ENCODE data around the gene CXCL11. TPM values are rescaled to one million over a fixed set of nuclear protein-coding genes. Genes with fewer than 3 reads are reported as not detected.

CXCL11 gene
- total RNA-seq, result not detected
- long read RNA-seq, result 0 reads

DNA sequence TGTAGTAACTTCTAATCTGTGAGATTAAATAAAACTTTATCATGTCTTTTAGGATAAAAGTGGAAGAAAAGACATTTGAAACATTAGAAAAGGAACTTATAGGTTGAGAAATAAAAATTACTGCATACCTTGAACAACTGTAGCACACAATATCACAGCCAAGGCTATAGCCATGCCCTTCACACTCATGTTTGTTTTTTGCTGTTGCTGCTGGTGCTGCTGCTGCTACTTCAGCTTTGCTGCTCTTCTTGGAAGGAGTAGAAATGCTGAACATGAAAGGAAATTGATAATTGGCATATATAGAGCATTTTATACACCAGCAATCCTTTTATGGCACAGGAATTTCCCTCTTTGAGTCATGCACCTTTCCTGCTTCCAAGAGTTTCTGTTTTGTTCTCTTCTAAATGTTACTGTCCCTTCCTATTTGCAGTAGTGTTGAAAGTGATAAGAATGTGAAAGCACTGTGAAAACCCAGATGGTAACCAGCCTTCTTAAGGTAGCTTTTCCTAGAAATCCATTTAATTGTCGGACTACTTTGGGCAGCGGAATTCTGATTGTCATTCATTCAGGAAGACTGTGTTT, at the start of gene CXCL11:
CXCL11 (minus strand) TSS at position 272 of the 582 bp plus-strand sequence; CDS start at position 189, 83 bp downstream.
- ATAC-seq (ENCODE audit: poor library complexity) (no peak), DNase-seq (no peak)
- intact Hi-C loops (cut with DNase I), result no loop called here

GRCh38 chr4:76084542-76084941, 48.7 kb upstream of the CXCL11 start:
- ATAC-seq (ENCODE audit: poor library complexity), result peak; percentile 72
- intact Hi-C loops (cut with DNase I), result no loop called here
- DNase-seq, result no peak

GRCh38 chr4:76083386-76083988, 47.6 kb upstream of the CXCL11 start:
- ATAC-seq (ENCODE audit: poor library complexity), result no peak
- DNase-seq, result no peak
- intact Hi-C loops (cut with DNase I), result no loop called here

GRCh38 chr4:76078033-76078613, 42.3 kb upstream of the CXCL11 start:
- intact Hi-C loops (cut with DNase I), result no loop called here
- DNase-seq, result no peak
- ATAC-seq (ENCODE audit: poor library complexity), result peak; percentile 46

- intact Hi-C loops (cut with DNase I), result no loop called here
- no peak for ATAC-seq (ENCODE audit: poor library complexity)
Measured at GRCh38 chr4:76074993-76075600, 39.2 kb upstream of the CXCL11 start.

GRCh38 chr4:76074468-76074867, 38.6 kb upstream of the CXCL11 start, which contains the start of gene ART3:
ART3 (plus strand) TSS chr4:76074709; CDS start chr4:76075890, 1,181 bp downstream.
- DNase-seq, result no peak
- intact Hi-C loops (cut with DNase I), result no loop called here
- ATAC-seq (ENCODE audit: poor library complexity), result peak; percentile 91

More at GRCh38 chr4:76074993-76075600, 39.2 kb upstream of the CXCL11 start:
- DNase-seq, result no peak

DNA sequence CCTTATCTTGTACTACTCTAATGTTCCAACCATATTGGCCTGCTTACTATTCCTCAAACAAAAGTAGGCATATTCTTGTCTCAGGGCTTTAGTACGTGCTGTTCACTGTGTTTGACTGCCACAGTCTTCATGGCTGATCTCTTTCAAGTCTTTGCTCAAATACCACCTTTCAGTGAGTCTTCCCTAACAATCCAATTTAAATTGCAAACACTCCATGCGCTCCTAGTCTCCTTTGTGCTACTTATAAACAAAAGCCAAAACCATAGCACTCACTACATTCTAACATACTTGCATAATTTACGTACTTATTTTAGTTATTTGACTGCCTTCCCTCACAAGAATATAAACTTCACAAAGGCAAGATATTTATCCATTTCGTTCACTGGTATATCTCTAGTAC, 36.9 kb upstream of the CXCL11 start:
- no peak for DNase-seq
- no peak for ATAC-seq (ENCODE audit: poor library complexity)
- intact Hi-C loops (cut with DNase I), result no loop called here

- DNase-seq, result peak; percentile 67
- intact Hi-C loops (cut with DNase I), result loop anchor here (2.0 to 10.0 kb wide), 2 partner anchors 73 to 153 kb away; no protein-coding TSS in a partner anchor
- peak; percentile 82 for ATAC-seq (ENCODE audit: poor library complexity)
Measured at GRCh38 chr4:76067652-76068286, 31.9 kb upstream of the CXCL11 start.

DNA sequence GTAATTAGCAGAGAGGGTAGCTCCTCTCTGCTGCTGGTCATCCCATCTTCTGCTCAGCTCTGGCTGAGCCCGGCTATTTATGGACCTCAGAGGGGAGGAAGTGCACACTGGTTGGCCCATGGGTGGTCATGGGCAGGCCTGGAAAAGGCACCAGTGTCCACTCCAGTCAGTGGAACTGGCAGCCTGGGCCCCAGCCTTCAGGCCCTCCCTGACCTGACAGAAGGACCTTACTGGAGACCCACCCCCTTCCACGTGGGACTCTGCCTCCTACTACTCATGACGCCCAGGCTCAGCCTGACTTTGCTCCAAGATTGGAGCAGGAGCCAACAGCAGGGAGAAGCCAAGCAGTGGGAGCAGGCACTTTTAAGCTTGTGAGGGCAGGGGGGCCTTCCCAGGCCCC, 30.7 kb upstream of the CXCL11 start:
- no peak for ATAC-seq (ENCODE audit: poor library complexity)
- no peak for DNase-seq

GRCh38 chr4:76061982-76062381, 26.1 kb upstream of the CXCL11 start:
- no peak for ATAC-seq (ENCODE audit: poor library complexity)
- no peak for DNase-seq
- intact Hi-C loops (cut with DNase I), result loop anchor here (10.0 kb wide), 1 partner anchor 147 kb away; no protein-coding TSS in a partner anchor

More for the DNA sequence above, 30.7 kb upstream of the CXCL11 start:
- intact Hi-C loops (cut with DNase I), result loop anchor here (2.0 to 10.0 kb wide), 2 partner anchors 72 to 152 kb away; no protein-coding TSS in a partner anchor

DNA sequence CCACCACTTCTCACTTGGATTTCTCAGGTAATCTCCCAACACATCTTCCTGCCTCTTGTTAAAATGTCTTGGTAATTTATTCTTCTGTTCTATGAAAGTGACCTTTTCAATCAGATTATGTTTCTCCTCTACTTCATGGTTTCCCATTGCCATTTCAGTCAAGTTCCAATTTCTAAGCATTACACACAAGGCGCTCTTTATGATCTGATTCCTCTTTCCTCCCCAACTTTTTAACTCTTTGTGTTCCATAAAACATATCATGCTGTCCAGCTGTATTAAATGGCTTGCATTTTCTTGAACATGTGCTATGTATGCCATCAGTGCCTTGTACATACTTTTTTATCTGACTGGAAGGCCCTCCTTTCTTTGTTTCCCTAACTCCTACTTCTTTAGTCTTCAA, 25.6 kb upstream of the CXCL11 start:
- intact Hi-C loops (cut with DNase I), result loop anchor here (10.0 kb wide), 1 partner anchor 147 kb away; no protein-coding TSS in a partner anchor
- ATAC-seq (ENCODE audit: poor library complexity) (no peak), DNase-seq (no peak)

GRCh38 chr4:76060506-76060905, 24.6 kb upstream of the CXCL11 start:
- ATAC-seq (ENCODE audit: poor library complexity), result no peak
- intact Hi-C loops (cut with DNase I), result loop anchor here (10.0 kb wide), 1 partner anchor 146 kb away; no protein-coding TSS in a partner anchor
- DNase-seq, result no peak

- intact Hi-C loops (cut with DNase I), result loop anchor here (10.0 kb wide), 1 partner anchor 145 kb away; no protein-coding TSS in a partner anchor
- DNase-seq, result no peak
Measured at GRCh38 chr4:76059750-76060149, 23.9 kb upstream of the CXCL11 start.

GRCh38 chr4:76058888-76059426, 23.1 kb upstream of the CXCL11 start:
- DNase-seq (no peak), ATAC-seq (ENCODE audit: poor library complexity) (no peak)
- intact Hi-C loops (cut with DNase I), result no loop called here

More at GRCh38 chr4:76059750-76060149, 23.9 kb upstream of the CXCL11 start:
- ATAC-seq (ENCODE audit: poor library complexity), result no peak

DNA sequence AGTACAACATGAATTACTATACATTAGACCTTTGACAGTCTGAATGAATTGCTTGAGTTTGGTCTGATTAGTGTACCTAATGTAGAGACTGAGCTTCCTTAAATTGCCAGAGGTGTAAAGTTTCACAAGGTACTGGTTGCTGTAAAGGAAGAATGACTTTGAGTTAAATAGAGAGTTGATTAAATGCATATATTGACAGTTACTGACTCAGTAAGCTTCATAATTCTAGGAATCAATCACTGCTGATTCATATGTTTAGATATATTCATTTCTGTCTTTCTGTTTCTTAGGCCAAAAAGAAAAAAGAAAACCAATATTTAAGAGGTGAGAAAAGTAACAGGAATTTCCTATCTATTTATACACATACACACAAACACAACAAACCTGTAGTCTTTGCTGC, 22.4 kb upstream of the CXCL11 start:
- DNase-seq, result no peak
- intact Hi-C loops (cut with DNase I), result no loop called here
- no peak for ATAC-seq (ENCODE audit: poor library complexity)

DNA sequence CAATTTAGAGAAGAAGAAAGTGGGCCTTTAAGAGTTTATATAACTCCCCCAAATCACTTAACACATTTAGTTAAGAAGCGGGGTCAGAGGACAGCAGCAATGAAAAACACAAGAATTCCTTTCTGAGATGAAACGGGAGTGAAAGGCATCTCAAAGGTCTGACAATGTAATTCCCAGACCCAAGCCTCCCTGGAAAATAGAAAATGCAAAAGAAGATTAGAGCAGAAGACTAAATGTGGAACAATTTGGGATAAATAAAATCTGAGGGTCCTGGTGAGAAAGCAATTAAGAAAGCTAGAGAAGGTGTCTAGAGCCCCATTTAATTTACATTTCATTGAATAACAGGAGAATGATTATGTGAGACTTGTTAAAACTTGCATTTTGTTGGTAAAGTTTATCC, 19.6 kb upstream of the CXCL11 start:
- ATAC-seq (ENCODE audit: poor library complexity) (no peak), DNase-seq (no peak)
- intact Hi-C loops (cut with DNase I), result no loop called here

DNA sequence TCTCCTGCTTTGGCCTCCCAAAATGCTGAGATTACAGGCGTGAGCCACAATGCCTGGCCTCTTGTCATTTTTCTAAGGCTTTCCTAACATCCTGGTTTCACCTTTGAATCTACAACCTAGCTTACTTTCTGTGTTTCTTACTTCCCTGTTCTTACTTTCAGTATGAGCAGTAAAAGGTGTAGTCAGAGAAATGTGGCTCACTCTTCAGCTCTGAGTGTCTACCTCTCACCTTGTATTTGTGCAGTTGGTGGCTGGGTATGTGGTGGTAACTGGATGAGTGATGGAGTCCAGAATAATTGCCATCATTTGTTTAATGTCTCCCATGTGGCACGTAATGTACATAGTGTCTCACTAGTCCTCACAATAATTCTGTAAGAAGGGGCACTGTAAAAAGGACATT, 19.1 kb upstream of the CXCL11 start:
- DNase-seq (no peak), ATAC-seq (ENCODE audit: poor library complexity) (no peak)
- intact Hi-C loops (cut with DNase I), result no loop called here

DNA sequence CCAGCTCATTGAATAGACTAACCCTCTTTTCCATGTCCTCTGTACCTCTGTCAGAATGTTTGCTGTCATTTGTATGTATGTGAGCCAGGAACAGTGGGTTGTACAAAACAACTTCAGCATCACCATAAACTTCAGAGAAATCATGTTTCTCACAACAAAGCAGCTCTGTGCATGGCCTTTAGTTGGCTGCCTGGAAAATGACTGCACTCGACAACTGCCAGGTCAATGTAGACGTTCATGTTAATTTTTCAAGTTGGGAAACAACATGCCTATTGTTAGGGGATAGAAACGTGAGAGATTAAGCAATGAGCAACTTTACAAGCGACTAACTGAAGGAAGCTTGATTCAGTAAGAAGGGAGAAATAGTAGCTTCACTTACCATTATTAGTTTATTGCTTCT, 17.9 kb upstream of the CXCL11 start:
- DNase-seq (no peak), ATAC-seq (ENCODE audit: poor library complexity) (no peak)
- intact Hi-C loops (cut with DNase I), result no loop called here
